AML-193 (cell line): ENCODE data around the gene SIGLEC14.

ENCODE experiments used
- DNase-seq, 2 experiments: peaks; one replicate each; lab custom pipeline; 2025; lab: John Stamatoyannopoulos, UW

Gene SIGLEC14

GRCh38 chr19:51614789-51615188, 31.8 kb downstream of the SIGLEC14 start:
- DNase-seq, result no peak

- DNase-seq, result no peak
These were observed 36.0 kb downstream of the SIGLEC14 start for GRCh38 chr19:51610576-51610975.

GRCh38 chr19:51607920-51608562, 38.6 kb downstream of the SIGLEC14 start:
- DNase-seq, result peak; percentile 82 to 87

- no peak for DNase-seq
These were observed 39.5 kb downstream of the SIGLEC14 start for GRCh38 chr19:51607077-51607476.

- DNase-seq, result no peak
These were observed 44.3 kb downstream of the SIGLEC14 start for GRCh38 chr19:51602189-51602854.

- no peak for DNase-seq
These were observed 45.6 kb downstream of the SIGLEC14 start for GRCh38 chr19:51600940-51601580.

- no peak for DNase-seq
These were observed 47.5 kb downstream of the SIGLEC14 start for GRCh38 chr19:51599084-51599483.

- DNase-seq, result no peak
These were observed 48.3 kb downstream of the SIGLEC14 start for GRCh38 chr19:51598159-51598915.

- peak; percentile 48 to 57 for DNase-seq
These were observed 51.1 kb downstream of the SIGLEC14 start for GRCh38 chr19:51595190-51596175.

GRCh38 chr19:51594774-51595109, 51.9 kb downstream of the SIGLEC14 start:
- no peak for DNase-seq

- peak; percentile 93 to 94 for DNase-seq
These were observed 52.5 kb downstream of the SIGLEC14 start for GRCh38 chr19:51593969-51594773.

GRCh38 chr19:51593138-51593890, 53.3 kb downstream of the SIGLEC14 start:
- DNase-seq, result no peak
